Caco-2 (cell line): ENCODE results near the gene KLK7. TPM values are rescaled to one million over a fixed set of nuclear protein-coding genes. Genes with fewer than 3 reads are reported as not detected.

ENCODE experiments used
- BruUV-seq: library from RNA; stranded (reverse); fragments of 400-500 nt; replicated peaks from 2 replicates; lab custom pipeline; 2021; lab: Mats Ljungman, UMichigan
- CTCF ChIA-PET: fragments of 300-600 bp; sonication (Branson Sonifier 250); formaldehyde crosslinking; loops from one replicate; lab custom pipeline; 2022; ENCODE audit warnings: antibody characterized with exemption; lab: Charles Lee
- POLR2A ChIA-PET: fragments of 300-600 bp; sonication (Branson Sonifier 250); formaldehyde crosslinking; loops from one replicate; lab custom pipeline; 2022; ENCODE audit warnings: antibody characterized with exemption; lab: Charles Lee
- DNase-seq, 2 experiments: peaks; one replicate each; pipeline versions ENCODE4 v3.0.0 to v3.0.0-alpha.2; 2020 to 2022
- H3K27me3 ChIP-seq: replicated peaks from 2 replicates; pipeline ENCODE4 v1.6.0; 2011; ENCODE audit warnings: low read length; ENCODE audit not compliant: control insufficient read depth, insufficient read depth
- H3K36me3 ChIP-seq: 2 replicates; pipeline ENCODE4 v1.5.1; 2011; ENCODE audit warnings: low read length; ENCODE audit not compliant: control insufficient read depth, insufficient read depth
- H3K4me1 ChIP-seq: fragments of 250-450 bp; sonication (Bioruptor Pico); 2 replicates; pipeline ENCODE4 v1.5.1; 2020; ENCODE audit warnings: mild to moderate bottlenecking
- H3K4me3 ChIP-seq: 2 replicates; pipeline ENCODE4 v1.5.1; 2011; ENCODE audit warnings: low read depth, mild to moderate bottlenecking, control low read depth, low read length
- H3K9me3 ChIP-seq: fragments of 250-450 bp; sonication (Bioruptor Pico); 2 replicates; pipeline ENCODE4 v1.5.1; 2020; ENCODE audit warnings: mild to moderate bottlenecking, moderate library complexity
- H3K27ac Mint-ChIP-seq: one replicate; pipeline ENCODE4 v1.8.0; 2022; ENCODE audit warnings: mixed read lengths; ENCODE audit not compliant: unreplicated experiment
- H3K27me3 Mint-ChIP-seq: one replicate; pipeline ENCODE4 v1.8.0; 2022; ENCODE audit warnings: mixed read lengths; ENCODE audit not compliant: insufficient read depth, unreplicated experiment
- H3K36me3 Mint-ChIP-seq: one replicate; pipeline ENCODE4 v1.8.0; 2022; ENCODE audit warnings: mild to moderate bottlenecking, mixed read lengths; ENCODE audit not compliant: insufficient read depth, unreplicated experiment
- H3K4me1 Mint-ChIP-seq: one replicate; pipeline ENCODE4 v1.8.0; 2022; ENCODE audit warnings: low read depth, mixed read lengths; ENCODE audit not compliant: unreplicated experiment
- H3K4me3 Mint-ChIP-seq: one replicate; pipeline ENCODE4 v1.8.0; 2022; ENCODE audit warnings: mild to moderate bottlenecking, moderate library complexity, mixed read lengths; ENCODE audit not compliant: unreplicated experiment
- H3K9me3 Mint-ChIP-seq: one replicate; pipeline ENCODE4 v1.8.0; 2022; ENCODE audit warnings: mixed read lengths; ENCODE audit not compliant: unreplicated experiment
- CTCF ChIP-seq, 2 experiments: fragments of 200-600 bp in 1 of 2; IDR thresholded peaks; 1 replicate in 1 of 2; 2 replicates in 1 of 2; pipeline versions ENCODE4 v1.5.1 to v1.8.0; 2011 to 2022; ENCODE audit warnings: antibody characterized with exemption in 1 of 2, control low read depth in 1 of 2, inconsistent platforms in 1 of 2, low read depth in 1 of 2, low read length in 1 of 2, mild to moderate bottlenecking in 1 of 2, moderate library complexity in 1 of 2; ENCODE audit not compliant: insufficient read depth in 1 of 2, severe bottlenecking in 1 of 2, unreplicated experiment in 1 of 2
- intact Hi-C: fragments of 100-400 bp; cut with micrococcal nuclease; formaldehyde crosslinking; loops from one replicate; pipeline ENCODE4 v1.10.0; 2022; ENCODE audit not compliant: unreplicated experiment
- total RNA-seq: library from RNA; stranded (reverse); gene quantifications from 2 replicates; pipeline ENCODE4 v1.2.3, GENCODE V29; 2022

The KLK7 gene
- total RNA-seq, 1 experiment from 2014 or later: not detected

- H3K9me3 ChIP-seq: no peaks in the 10 kb centered on the region
- Mint-ChIP-seq H3K4me1 (no peaks in the 10 kb centered on the region), H3K36me3 (no peaks in the 10 kb centered on the region), H3K27ac (no peak overlapping the region), H3K27me3 (peaks cover 28% of the 10 kb centered on the region), H3K9me3 (no peaks in the 10 kb centered on the region), H3K4me3 (no peak overlapping the region)
- ChIA-PET CTCF (no interaction called here), POLR2A (no interaction called here)
- no peak for DNase-seq
- 0 out of 2 replicates have a peak, but pooled peaks cover 4% of the 10 kb centered on the region for H3K4me1 ChIP-seq
- peaks cover 5% of the 10 kb centered on the region for H3K27me3 ChIP-seq
- BruUV-seq: no TSS peak
- no peak overlapping the region for H3K4me3 ChIP-seq
- H3K36me3 ChIP-seq: no peaks in the 10 kb centered on the region
- TF ChIP-seq CTCF (IDR thresholded peaks at IDR 0.05; ENCODE audit: insufficient read depth in 1 of 2, low read depth in 1 of 2, low read length in 1 of 2, severe bottlenecking in 1 of 2, unreplicated experiment in 1 of 2): no peak
- intact Hi-C loops: no loop called here
Observed at GRCh38 chr19:51015691-51016267, 32.1 kb upstream of the KLK7 start.

- no peak for TF ChIP-seq CTCF (IDR thresholded peaks at IDR 0.05; ENCODE audit: insufficient read depth in 1 of 2, low read depth in 1 of 2, low read length in 1 of 2, severe bottlenecking in 1 of 2, unreplicated experiment in 1 of 2)
- Histone ChIP-seq H3K27me3 (peaks cover 3% of the 10 kb centered on the region), H3K4me1 (0 out of 2 replicates have a peak, but pooled peaks cover 3% of the 10 kb centered on the region), H3K36me3 (no peaks in the 10 kb centered on the region), H3K4me3 (no peak overlapping the region), H3K9me3 (no peaks in the 10 kb centered on the region)
- no peaks in the 10 kb centered on the region for H3K36me3 Mint-ChIP-seq
- CTCF ChIA-PET: no interaction called here
- H3K4me1 Mint-ChIP-seq: no peaks in the 10 kb centered on the region
- POLR2A ChIA-PET: no interaction called here
- peaks cover 33% of the 10 kb centered on the region for H3K27me3 Mint-ChIP-seq
- H3K9me3 Mint-ChIP-seq: no peaks in the 10 kb centered on the region
- H3K4me3 Mint-ChIP-seq: no peak overlapping the region
- H3K27ac Mint-ChIP-seq: no peak overlapping the region
- intact Hi-C loops: no loop called here
- DNase-seq: no peak
- BruUV-seq: no TSS peak
Observed at GRCh38 chr19:51014242-51014641, 30.5 kb upstream of the KLK7 start.

GRCh38 chr19:51012661-51013190, 29.0 kb upstream of the KLK7 start:
- no TSS peak for BruUV-seq
- H3K4me1 ChIP-seq: no peaks in the 10 kb centered on the region
- POLR2A ChIA-PET: no interaction called here
- CTCF ChIA-PET: no interaction called here
- intact Hi-C loops: no loop called here
- H3K36me3 Mint-ChIP-seq: no peaks in the 10 kb centered on the region
- H3K27me3 ChIP-seq: peaks cover 2% of the 10 kb centered on the region
- H3K4me3 Mint-ChIP-seq: no peak overlapping the region
- no peak overlapping the region for H3K4me3 ChIP-seq
- peaks cover 30% of the 10 kb centered on the region for H3K27me3 Mint-ChIP-seq
- H3K4me1 Mint-ChIP-seq: no peaks in the 10 kb centered on the region
- no peak for TF ChIP-seq CTCF (IDR thresholded peaks at IDR 0.05; ENCODE audit: insufficient read depth in 1 of 2, low read depth in 1 of 2, low read length in 1 of 2, severe bottlenecking in 1 of 2, unreplicated experiment in 1 of 2)
- no peak overlapping the region for H3K27ac Mint-ChIP-seq
- no peaks in the 10 kb centered on the region for H3K36me3 ChIP-seq
- no peak for DNase-seq
- no peaks in the 10 kb centered on the region for H3K9me3 Mint-ChIP-seq
- H3K9me3 ChIP-seq: no peaks in the 10 kb centered on the region
